ENCODE data around the gene ZNF385D.

ZNF385D gene

DNA sequence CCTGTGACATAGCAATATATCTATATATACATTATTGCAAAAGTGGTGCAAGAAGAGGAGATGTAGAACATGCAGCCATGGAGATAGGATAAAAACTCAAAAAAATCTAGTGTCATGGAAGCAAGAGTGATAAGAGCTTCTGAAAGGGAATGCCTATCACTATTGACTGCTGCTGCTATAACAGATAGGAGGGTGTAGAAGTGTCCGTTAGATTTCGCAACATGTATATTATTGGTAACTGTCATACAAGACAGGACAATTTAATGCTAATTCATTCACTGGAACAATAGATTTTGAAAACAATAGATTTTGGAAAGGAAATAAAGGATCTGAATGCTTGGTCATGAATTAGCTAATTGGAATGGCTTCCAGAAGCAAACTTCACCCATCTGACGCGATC is 224.5 kb downstream of the ZNF385D start:
- H3K4me3 ChIP-seq = no peak overlapping the region
- H3K27ac ChIP-seq = no peak overlapping the region
- no peak for TF ChIP-seq FOXP2 (optimal IDR thresholded peaks at IDR 0.05; ENCODE audit: control extremely low read depth, extremely low read length, insufficient read depth)
- no peak for TF ChIP-seq EZH2 (IDR thresholded peaks at IDR 0.05)
- no peak for TF ChIP-seq POLR2AphosphoS5 (IDR thresholded peaks at IDR 0.05; ENCODE audit: borderline replicate concordance, low read depth, low read length)
- no peaks in the 10 kb centered on the region for H3K9me3 ChIP-seq (ENCODE audit: low read depth, low read length)
- H3K9ac ChIP-seq (ENCODE audit: insufficient read length) = no peak overlapping the region
- no peak for DNase-seq (ENCODE audit: low read depth, low spot score)
- H3K36me3 ChIP-seq (ENCODE audit: insufficient read depth, low read length) = no peaks in the 10 kb centered on the region

GRCh38 chr3:21524133-21524532 is 226.9 kb downstream of the ZNF385D start:
- Histone ChIP-seq H3K36me3 (ENCODE audit: insufficient read depth, low read length) (no peaks in the 10 kb centered on the region), H3K27ac (no peak overlapping the region), H3K9ac (ENCODE audit: insufficient read length) (no peak overlapping the region), H3K4me3 (no peak overlapping the region), H3K9me3 (ENCODE audit: low read depth, low read length) (no peaks in the 10 kb centered on the region)
- no peak for DNase-seq (ENCODE audit: low read depth, low spot score)
- no peak for TF ChIP-seq FOXP2 (optimal IDR thresholded peaks at IDR 0.05; ENCODE audit: control extremely low read depth, extremely low read length, insufficient read depth)
- no peak for TF ChIP-seq EZH2 (IDR thresholded peaks at IDR 0.05)
- TF ChIP-seq POLR2AphosphoS5 (IDR thresholded peaks at IDR 0.05; ENCODE audit: borderline replicate concordance, low read depth, low read length) = no peak

DNA sequence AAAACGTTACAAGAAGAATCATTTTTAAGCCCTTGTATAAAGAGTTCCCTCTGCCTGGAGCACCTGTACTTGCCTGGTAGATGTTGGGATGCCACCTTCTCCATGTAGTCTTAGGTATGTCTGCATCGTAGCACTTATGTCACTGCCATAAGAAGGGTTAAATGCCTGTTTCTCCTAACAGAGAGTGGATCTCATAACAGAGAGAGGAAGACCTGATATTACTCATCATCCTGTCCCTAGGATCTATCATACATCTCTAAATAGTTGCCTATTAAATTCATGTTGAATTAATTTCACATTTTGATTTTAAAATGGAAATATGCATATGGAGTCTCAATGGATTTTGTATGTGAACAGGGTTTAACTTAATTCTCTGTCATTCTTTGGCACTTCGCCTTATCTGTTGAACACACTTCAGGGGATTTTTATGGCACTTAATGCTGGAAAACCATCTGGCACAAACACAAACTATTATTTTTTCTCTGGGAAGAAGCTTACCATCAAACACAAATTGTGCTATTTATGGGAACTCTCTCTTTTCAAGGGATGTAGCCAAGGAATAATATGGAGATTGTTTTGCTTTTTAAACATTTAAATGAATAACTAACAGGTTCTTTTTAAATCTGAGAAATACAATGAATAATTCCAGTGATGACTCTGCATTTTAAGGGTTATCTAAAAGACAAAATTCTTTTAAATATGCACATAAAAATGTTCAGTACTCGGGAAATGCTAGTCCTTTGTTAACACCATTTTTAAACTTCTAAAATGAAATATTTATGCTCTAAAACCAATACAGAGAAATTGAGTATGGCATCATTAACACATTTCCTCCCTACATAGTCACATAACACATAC is 230.7 kb downstream of the ZNF385D start:
- Histone ChIP-seq H3K9ac (ENCODE audit: insufficient read length) (no peak overlapping the region), H3K27ac (no peak overlapping the region), H3K36me3 (ENCODE audit: insufficient read depth, low read length) (no peaks in the 10 kb centered on the region), H3K4me3 (no peak overlapping the region), H3K9me3 (ENCODE audit: low read depth, low read length) (no peaks in the 10 kb centered on the region)
- TF ChIP-seq POLR2AphosphoS5 (IDR thresholded peaks at IDR 0.05; ENCODE audit: borderline replicate concordance, low read depth, low read length) = no peak
- no peak for TF ChIP-seq EZH2 (IDR thresholded peaks at IDR 0.05)
- no peak for TF ChIP-seq FOXP2 (optimal IDR thresholded peaks at IDR 0.05; ENCODE audit: control extremely low read depth, extremely low read length, insufficient read depth)
- no peak for DNase-seq (ENCODE audit: low read depth, low spot score)

DNA sequence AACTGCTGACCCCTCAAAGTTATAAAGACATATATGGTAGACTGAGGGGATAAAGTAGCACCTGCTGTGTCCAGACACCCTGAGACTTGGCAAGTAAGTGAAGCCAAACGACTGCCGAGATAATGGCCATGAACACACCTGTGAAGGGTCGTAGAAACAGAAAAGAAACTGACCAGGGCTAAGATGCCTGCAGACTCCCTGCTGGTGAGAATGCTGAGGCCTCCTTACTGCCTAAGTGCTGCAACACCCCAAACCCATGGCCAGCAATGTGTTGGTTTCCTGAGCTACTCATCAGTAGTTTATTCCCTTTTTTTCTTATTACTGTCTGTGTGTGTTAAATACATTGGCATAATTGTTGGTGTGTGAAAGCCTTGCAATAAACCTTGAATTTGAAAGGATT is 233.8 kb downstream of the ZNF385D start:
- DNase-seq (ENCODE audit: low read depth, low spot score) = no peak
- Histone ChIP-seq H3K9ac (ENCODE audit: insufficient read length) (no peak overlapping the region), H3K27ac (no peak overlapping the region), H3K36me3 (ENCODE audit: insufficient read depth, low read length) (no peaks in the 10 kb centered on the region), H3K9me3 (ENCODE audit: low read depth, low read length) (no peaks in the 10 kb centered on the region), H3K4me3 (no peak overlapping the region)
- no peak for TF ChIP-seq EZH2 (IDR thresholded peaks at IDR 0.05)

DNA sequence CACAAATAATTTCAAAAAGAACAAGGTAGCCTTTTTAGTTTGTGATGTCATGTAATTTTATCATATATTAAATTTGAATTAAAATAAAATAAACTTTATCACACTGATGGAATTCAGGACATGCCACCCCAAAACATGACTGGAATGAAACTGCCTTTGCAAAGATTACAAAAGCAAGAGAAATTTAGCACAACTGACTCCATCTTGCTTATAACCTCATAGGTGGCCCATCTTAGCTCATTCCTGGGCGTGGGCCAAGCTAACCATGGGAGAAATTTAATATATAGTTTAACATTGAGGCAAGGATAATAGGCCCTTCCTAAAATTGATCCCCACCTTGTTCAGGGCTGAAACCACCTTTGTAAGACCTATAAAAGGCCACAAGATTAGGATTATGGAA is 235.6 kb downstream of the ZNF385D start:
- Histone ChIP-seq H3K4me3 (no peak overlapping the region), H3K9me3 (ENCODE audit: low read depth, low read length) (no peaks in the 10 kb centered on the region), H3K9ac (ENCODE audit: insufficient read length) (no peak overlapping the region), H3K27ac (no peak overlapping the region), H3K36me3 (ENCODE audit: insufficient read depth, low read length) (no peaks in the 10 kb centered on the region)
- DNase-seq (ENCODE audit: low read depth, low spot score) = no peak
- TF ChIP-seq POLR2AphosphoS5 (IDR thresholded peaks at IDR 0.05; ENCODE audit: borderline replicate concordance, low read depth, low read length) = no peak
- no peak for TF ChIP-seq EZH2 (IDR thresholded peaks at IDR 0.05)
- TF ChIP-seq FOXP2 (optimal IDR thresholded peaks at IDR 0.05; ENCODE audit: control extremely low read depth, extremely low read length, insufficient read depth) = no peak

- no peak overlapping the region for H3K27ac ChIP-seq
- no peak overlapping the region for H3K4me3 ChIP-seq
- no peaks in the 10 kb centered on the region for H3K36me3 ChIP-seq (ENCODE audit: insufficient read depth, low read length)
- no peak for DNase-seq (ENCODE audit: low read depth, low spot score)
- TF ChIP-seq POLR2AphosphoS5 (IDR thresholded peaks at IDR 0.05; ENCODE audit: borderline replicate concordance, low read depth, low read length) (no peak), EZH2 (IDR thresholded peaks at IDR 0.05) (no peak), FOXP2 (optimal IDR thresholded peaks at IDR 0.05; ENCODE audit: control extremely low read depth, extremely low read length, insufficient read depth) (no peak)
- no peak overlapping the region for H3K9ac ChIP-seq (ENCODE audit: insufficient read length)
- H3K9me3 ChIP-seq (ENCODE audit: low read depth, low read length) = no peaks in the 10 kb centered on the region
These were observed 241.1 kb downstream of the ZNF385D start for GRCh38 chr3:21509731-21510470.

GRCh38 chr3:21508246-21508645 is 242.8 kb downstream of the ZNF385D start:
- TF ChIP-seq FOXP2 (optimal IDR thresholded peaks at IDR 0.05; ENCODE audit: control extremely low read depth, extremely low read length, insufficient read depth) = no peak
- TF ChIP-seq EZH2 (IDR thresholded peaks at IDR 0.05) = no peak
- TF ChIP-seq POLR2AphosphoS5 (IDR thresholded peaks at IDR 0.05; ENCODE audit: borderline replicate concordance, low read depth, low read length) = no peak
- no peak overlapping the region for H3K27ac ChIP-seq
- H3K9ac ChIP-seq (ENCODE audit: insufficient read length) = no peak overlapping the region
- DNase-seq (ENCODE audit: low read depth, low spot score) = no peak
- no peaks in the 10 kb centered on the region for H3K9me3 ChIP-seq (ENCODE audit: low read depth, low read length)
- H3K4me3 ChIP-seq = no peak overlapping the region
- H3K36me3 ChIP-seq (ENCODE audit: insufficient read depth, low read length) = no peaks in the 10 kb centered on the region

GRCh38 chr3:21505711-21506460 is 245.1 kb downstream of the ZNF385D start:
- no peaks in the 10 kb centered on the region for H3K36me3 ChIP-seq (ENCODE audit: insufficient read depth, low read length)
- H3K9me3 ChIP-seq (ENCODE audit: low read depth, low read length) = no peaks in the 10 kb centered on the region
- no peak for DNase-seq (ENCODE audit: low read depth, low spot score)
- H3K4me3 ChIP-seq = no peak overlapping the region
- TF ChIP-seq EZH2 (IDR thresholded peaks at IDR 0.05) = no peak
- TF ChIP-seq POLR2AphosphoS5 (IDR thresholded peaks at IDR 0.05; ENCODE audit: borderline replicate concordance, low read depth, low read length) = no peak
- no peak for TF ChIP-seq FOXP2 (optimal IDR thresholded peaks at IDR 0.05; ENCODE audit: control extremely low read depth, extremely low read length, insufficient read depth)
- H3K27ac ChIP-seq = no peak overlapping the region
- H3K9ac ChIP-seq (ENCODE audit: insufficient read length) = no peak overlapping the region

All from SK-N-MC (cell line).